Stimulated activated memory B cell treated with anti-CD40 and anti-IgM and Interleukin-4, amounts not matched to agents 10 μg/mL and 1 μg/mL and 100 μg/mL, for 72 hours (primary cell): ENCODE results near the gene STK39.
A peak's percentile ranks its signal among the peaks of the same experiment; 100 is the strongest.

Experiments
- ATAC-seq: fragments of 150-1000 bp; cut with Tn5 transposase; 2 replicates; pipeline ENCODE4 v1.10.0; 2021
- H3K27ac Mint-ChIP-seq: one replicate; pipeline ENCODE4 v1.8.0; 2022; ENCODE audit warnings: mild to moderate bottlenecking, mixed read lengths
- H3K27me3 Mint-ChIP-seq: one replicate; pipeline ENCODE4 v1.8.0; 2022; ENCODE audit warnings: mixed read lengths
- H3K36me3 Mint-ChIP-seq: one replicate; pipeline ENCODE4 v1.8.0; 2022; ENCODE audit warnings: mixed read lengths
- H3K4me1 Mint-ChIP-seq: one replicate; pipeline ENCODE4 v1.8.0; 2022; ENCODE audit warnings: mixed read lengths
- H3K4me3 Mint-ChIP-seq: one replicate; pipeline ENCODE4 v1.8.0; 2022; ENCODE audit warnings: mild to moderate bottlenecking, moderate library complexity, mixed read lengths
- H3K9me3 Mint-ChIP-seq: one replicate; pipeline ENCODE4 v1.8.0; 2022; ENCODE audit warnings: mixed read lengths

STK39 gene

GRCh38 chr2:168149986-168150385 lies 97.4 kb downstream of the STK39 start:
- Mint-ChIP-seq H3K4me3 (no peak overlapping the region), H3K9me3 (no peaks in the 10 kb centered on the region), H3K36me3 (peaks cover 25% of the 10 kb centered on the region), H3K4me1 (no peaks in the 10 kb centered on the region), H3K27ac (no peak overlapping the region), H3K27me3 (no peaks in the 10 kb centered on the region)
- no peak for ATAC-seq

GRCh38 chr2:168149150-168149974 lies 98.0 kb downstream of the STK39 start:
- H3K4me1 Mint-ChIP-seq, result no peaks in the 10 kb centered on the region
- H3K27me3 Mint-ChIP-seq, result no peaks in the 10 kb centered on the region
- H3K4me3 Mint-ChIP-seq, result no peak overlapping the region
- no peak for ATAC-seq
- H3K27ac Mint-ChIP-seq, result no peak overlapping the region
- no peaks in the 10 kb centered on the region for H3K9me3 Mint-ChIP-seq
- peaks cover 31% of the 10 kb centered on the region for H3K36me3 Mint-ChIP-seq

- Mint-ChIP-seq H3K4me3 (no peak overlapping the region), H3K4me1 (no peaks in the 10 kb centered on the region), H3K36me3 (peaks cover 24% of the 10 kb centered on the region), H3K27me3 (no peaks in the 10 kb centered on the region), H3K9me3 (no peaks in the 10 kb centered on the region), H3K27ac (no peak overlapping the region)
- no peak for ATAC-seq
These were observed 99.3 kb downstream of the STK39 start for GRCh38 chr2:168147830-168148794.

- H3K4me3 Mint-ChIP-seq, result no peak overlapping the region
- H3K4me1 Mint-ChIP-seq, result no peaks in the 10 kb centered on the region
- no peak overlapping the region for H3K27ac Mint-ChIP-seq
- H3K9me3 Mint-ChIP-seq, result no peaks in the 10 kb centered on the region
- ATAC-seq, result no peak
- H3K36me3 Mint-ChIP-seq, result peaks cover 19% of the 10 kb centered on the region
- no peaks in the 10 kb centered on the region for H3K27me3 Mint-ChIP-seq
These were observed 100.2 kb downstream of the STK39 start for GRCh38 chr2:168146892-168147810.

- Mint-ChIP-seq H3K9me3 (no peaks in the 10 kb centered on the region), H3K4me1 (no peaks in the 10 kb centered on the region)
- no peak for ATAC-seq
These were observed 101.7 kb downstream of the STK39 start for GRCh38 chr2:168145426-168146310.

GRCh38 chr2:168145011-168145410 lies 102.4 kb downstream of the STK39 start:
- Mint-ChIP-seq H3K4me1 (no peaks in the 10 kb centered on the region), H3K36me3 (peaks cover 18% of the 10 kb centered on the region), H3K4me3 (no peak overlapping the region), H3K27me3 (no peaks in the 10 kb centered on the region), H3K27ac (no peak overlapping the region), H3K9me3 (no peaks in the 10 kb centered on the region)
- no peak for ATAC-seq

More at GRCh38 chr2:168145426-168146310, 101.7 kb downstream of the STK39 start:
- H3K4me3 Mint-ChIP-seq, result no peak overlapping the region
- peaks cover 18% of the 10 kb centered on the region for H3K36me3 Mint-ChIP-seq
- H3K27ac Mint-ChIP-seq, result no peak overlapping the region
- no peaks in the 10 kb centered on the region for H3K27me3 Mint-ChIP-seq

GRCh38 chr2:168143813-168144212 lies 103.6 kb downstream of the STK39 start:
- no peak for ATAC-seq
- H3K9me3 Mint-ChIP-seq, result no peaks in the 10 kb centered on the region
- no peak overlapping the region for H3K4me3 Mint-ChIP-seq
- no peaks in the 10 kb centered on the region for H3K27me3 Mint-ChIP-seq
- H3K4me1 Mint-ChIP-seq, result no peaks in the 10 kb centered on the region
- no peak overlapping the region for H3K27ac Mint-ChIP-seq
- peaks cover 14% of the 10 kb centered on the region for H3K36me3 Mint-ChIP-seq

- ATAC-seq, result no peak
- Mint-ChIP-seq H3K27ac (no peak overlapping the region), H3K4me1 (peaks cover 24% of the 10 kb centered on the region), H3K27me3 (no peaks in the 10 kb centered on the region), H3K36me3 (peaks cover 20% of the 10 kb centered on the region), H3K9me3 (no peaks in the 10 kb centered on the region), H3K4me3 (no peak overlapping the region)
These were observed 106.5 kb downstream of the STK39 start for GRCh38 chr2:168140892-168141291.

- Mint-ChIP-seq H3K27ac (no peak overlapping the region), H3K4me3 (no peak overlapping the region), H3K36me3 (peaks cover 27% of the 10 kb centered on the region), H3K4me1 (peaks cover 24% of the 10 kb centered on the region), H3K27me3 (no peaks in the 10 kb centered on the region), H3K9me3 (no peaks in the 10 kb centered on the region)
- no peak for ATAC-seq
These were observed 107.5 kb downstream of the STK39 start for GRCh38 chr2:168139852-168140251.

GRCh38 chr2:168138901-168139300 lies 108.5 kb downstream of the STK39 start:
- Mint-ChIP-seq H3K4me1 (peaks cover 24% of the 10 kb centered on the region), H3K36me3 (peaks cover 29% of the 10 kb centered on the region), H3K4me3 (no peak overlapping the region), H3K27me3 (no peaks in the 10 kb centered on the region), H3K9me3 (no peaks in the 10 kb centered on the region), H3K27ac (no peak overlapping the region)
- no peak for ATAC-seq

- Mint-ChIP-seq H3K27ac (no peak overlapping the region), H3K4me3 (no peak overlapping the region), H3K9me3 (no peaks in the 10 kb centered on the region), H3K27me3 (no peaks in the 10 kb centered on the region), H3K4me1 (peaks cover 24% of the 10 kb centered on the region), H3K36me3 (peaks cover 29% of the 10 kb centered on the region)
- no peak for ATAC-seq
These were observed 109.0 kb downstream of the STK39 start for GRCh38 chr2:168138374-168138773.

- no peaks in the 10 kb centered on the region for H3K27me3 Mint-ChIP-seq
- no peak overlapping the region for H3K4me3 Mint-ChIP-seq
- H3K9me3 Mint-ChIP-seq, result no peaks in the 10 kb centered on the region
- peak overlapping the region; percentile 46 for H3K27ac Mint-ChIP-seq
- H3K36me3 Mint-ChIP-seq, result peaks cover 34% of the 10 kb centered on the region
- ATAC-seq, result no peak
- H3K4me1 Mint-ChIP-seq, result peaks cover 24% of the 10 kb centered on the region
These were observed 109.8 kb downstream of the STK39 start for GRCh38 chr2:168137510-168138180.

- Mint-ChIP-seq H3K36me3 (peaks cover 45% of the 10 kb centered on the region), H3K4me1 (peaks cover 24% of the 10 kb centered on the region), H3K27me3 (no peaks in the 10 kb centered on the region), H3K4me3 (no peak overlapping the region), H3K9me3 (no peaks in the 10 kb centered on the region), H3K27ac (peak overlapping the region; percentile 46)
- no peak for ATAC-seq
These were observed 110.9 kb downstream of the STK39 start for GRCh38 chr2:168136392-168136977.
